Peyer's patch (tissue), 4 donors: ENCODE measurements around the gene TOPBP1. TPM values are rescaled to one million over a fixed set of nuclear protein-coding genes. Genes with fewer than 3 reads are reported as not detected.

Experiments
- DNase-seq, 3 donors: peaks; one replicate each; pipeline ENCODE4 v3.0.0-alpha.2; 2017 to 2019
- H3K27ac ChIP-seq, 4 donors: fragments of 200-600 bp; sonication (generic); one replicate each; pipeline ENCODE4 v1.5.1; 2016 to 2019
- H3K27me3 ChIP-seq, 2 donors: fragments of 200-600 bp; sonication (generic); one replicate each; pipeline ENCODE4 v1.5.1; 2019
- H3K36me3 ChIP-seq, 3 donors: fragments of 200-600 bp; sonication (generic); one replicate each; pipeline ENCODE4 v1.5.1; 2016 to 2019
- H3K4me1 ChIP-seq, 4 donors: fragments of 200-600 bp; sonication (generic); one replicate each; pipeline ENCODE4 v1.5.1; 2016 to 2019
- H3K4me3 ChIP-seq, 4 donors: fragments of 200-600 bp; sonication (generic); 1 replicate in 3 of 4; 2 replicates in 1 of 4; pipeline ENCODE4 v1.5.1; 2016 to 2019; ENCODE audit warnings: mild to moderate bottlenecking in 1 of 4
- H3K9me3 ChIP-seq, 4 donors: fragments of 200-600 bp; sonication (generic); one replicate each; pipeline ENCODE4 v1.5.1; 2016 to 2019; ENCODE audit warnings: mild to moderate bottlenecking in 1 of 4
- POLR2A ChIP-seq, 2 donors: fragments of 450-650 bp; IDR thresholded peaks; one replicate each; pipeline ENCODE4 v1.5.1; 2017; ENCODE audit warnings: antibody characterized with exemption in 2 of 2, mild to moderate bottlenecking in 2 of 2, moderate library complexity in 2 of 2
- total RNA-seq, 4 donors: library from RNA; depleted of rRNA; stranded (reverse); fragments of >200 nt; gene quantifications; one replicate each; pipeline ENCODE4 v1.1.0, GENCODE V29; 2016
- TF ChIP-seq, protein P1 (sequence below), 6 experiments: fragments of 450-650 bp in 4 of 6; fragments of 200-600 bp in 2 of 6; sonication (generic) in 1 of 6; IDR thresholded peaks; one replicate each; pipeline ENCODE4 v1.5.1; 2017 to 2019; ENCODE audit warnings: antibody characterized with exemption in 6 of 6, mild to moderate bottlenecking in 3 of 6, moderate library complexity in 1 of 6

Gene TOPBP1
- total RNA-seq, 4 donors from 2014 or later = 22.6 to 57.8 (median 40.7) TPM

DNA sequence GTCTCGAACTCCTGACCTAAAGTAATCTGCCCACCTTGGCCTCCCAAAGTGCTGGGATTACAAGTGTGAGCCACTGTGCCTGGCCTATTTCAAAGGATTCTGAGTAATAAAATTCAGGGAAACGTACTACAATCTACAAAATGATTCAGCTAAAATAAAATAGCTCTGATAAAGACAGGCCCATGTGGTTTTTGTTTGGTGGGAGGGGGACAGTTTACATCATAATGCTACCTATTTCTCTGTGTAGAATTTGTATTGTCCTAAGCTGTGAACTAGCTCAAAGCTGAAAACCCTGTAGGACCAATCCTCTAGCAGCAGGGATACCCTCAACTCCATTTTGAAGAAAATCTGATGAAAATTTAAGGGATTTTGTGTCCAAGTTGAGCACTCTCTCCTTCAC is 62.5 kb downstream of the TOPBP1 start:
- Histone ChIP-seq H3K4me3 (no peak overlapping the region), H3K36me3 (peaks cover 0 to 5% (median 0%) of the 10 kb centered on the region in 3 donors), H3K9me3 (no peaks in the 10 kb centered on the region)

DNA sequence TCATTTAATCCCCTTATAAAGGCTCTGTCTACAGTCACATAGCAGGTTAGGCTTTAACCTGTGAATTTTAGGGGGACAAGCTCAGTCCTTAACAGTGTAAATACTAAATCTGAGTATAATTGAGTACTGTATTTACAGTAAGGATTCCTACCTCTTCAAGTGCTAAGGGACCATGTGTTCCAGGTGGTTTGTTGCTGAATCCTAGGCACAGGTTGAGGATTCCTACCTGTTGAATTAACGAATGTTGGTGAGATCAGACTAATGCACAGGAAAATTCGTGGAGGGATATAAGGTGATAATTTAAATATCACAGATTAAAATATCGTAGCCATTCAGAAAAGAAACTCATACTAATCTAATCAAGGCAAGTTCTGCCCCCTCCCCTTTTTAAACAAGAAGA is 63.3 kb downstream of the TOPBP1 start:
- DNase-seq = no peak
- TF ChIP-seq, protein P1, sequence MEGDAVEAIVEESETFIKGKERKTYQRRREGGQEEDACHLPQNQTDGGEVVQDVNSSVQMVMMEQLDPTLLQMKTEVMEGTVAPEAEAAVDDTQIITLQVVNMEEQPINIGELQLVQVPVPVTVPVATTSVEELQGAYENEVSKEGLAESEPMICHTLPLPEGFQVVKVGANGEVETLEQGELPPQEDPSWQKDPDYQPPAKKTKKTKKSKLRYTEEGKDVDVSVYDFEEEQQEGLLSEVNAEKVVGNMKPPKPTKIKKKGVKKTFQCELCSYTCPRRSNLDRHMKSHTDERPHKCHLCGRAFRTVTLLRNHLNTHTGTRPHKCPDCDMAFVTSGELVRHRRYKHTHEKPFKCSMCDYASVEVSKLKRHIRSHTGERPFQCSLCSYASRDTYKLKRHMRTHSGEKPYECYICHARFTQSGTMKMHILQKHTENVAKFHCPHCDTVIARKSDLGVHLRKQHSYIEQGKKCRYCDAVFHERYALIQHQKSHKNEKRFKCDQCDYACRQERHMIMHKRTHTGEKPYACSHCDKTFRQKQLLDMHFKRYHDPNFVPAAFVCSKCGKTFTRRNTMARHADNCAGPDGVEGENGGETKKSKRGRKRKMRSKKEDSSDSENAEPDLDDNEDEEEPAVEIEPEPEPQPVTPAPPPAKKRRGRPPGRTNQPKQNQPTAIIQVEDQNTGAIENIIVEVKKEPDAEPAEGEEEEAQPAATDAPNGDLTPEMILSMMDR (IDR thresholded peaks at IDR 0.05) = no peak
- TF ChIP-seq POLR2A (IDR thresholded peaks at IDR 0.05) = no peak
- H3K27me3 ChIP-seq = no peaks in the 10 kb centered on the region
- H3K4me3 ChIP-seq = no peak overlapping the region
- no peaks in the 10 kb centered on the region for H3K9me3 ChIP-seq
- H3K4me1 ChIP-seq = no peaks in the 10 kb centered on the region
- peaks cover 0 to 5% (median 0%) of the 10 kb centered on the region in 3 donors for H3K36me3 ChIP-seq
- no peak overlapping the region for H3K27ac ChIP-seq

More for the DNA sequence above, 62.5 kb downstream of the TOPBP1 start:
- no peaks in the 10 kb centered on the region for H3K27me3 ChIP-seq
- no peak for TF ChIP-seq POLR2A (IDR thresholded peaks at IDR 0.05)
- TF ChIP-seq, protein P1 (IDR thresholded peaks at IDR 0.05) = no peak
- H3K27ac ChIP-seq = no peak overlapping the region
- DNase-seq = no peak
- H3K4me1 ChIP-seq = no peaks in the 10 kb centered on the region

DNA sequence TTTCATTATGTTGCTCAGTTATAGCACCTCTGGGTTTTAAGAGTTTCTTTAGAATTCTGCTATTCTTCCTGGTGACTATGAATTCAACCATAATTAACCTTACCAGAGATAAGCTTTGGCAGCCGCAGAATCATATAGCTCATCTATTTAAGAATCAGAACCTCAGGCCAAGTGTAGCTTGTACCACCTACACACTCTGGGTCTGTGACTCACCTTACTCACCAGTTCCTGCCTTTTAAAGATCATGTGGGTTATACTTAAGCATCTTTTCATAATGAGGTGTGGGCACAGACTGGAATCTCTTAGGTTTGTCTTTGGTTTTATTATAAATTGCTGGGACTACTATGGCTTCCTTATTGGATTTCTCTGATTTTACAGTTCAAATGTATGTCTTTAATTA is 66.4 kb downstream of the TOPBP1 start:
- Histone ChIP-seq H3K4me3 (no peak overlapping the region), H3K27ac (no peak overlapping the region), H3K9me3 (no peaks in the 10 kb centered on the region), H3K36me3 (peaks cover 0 to 2% (median 0%) of the 10 kb centered on the region in 3 donors), H3K27me3 (no peaks in the 10 kb centered on the region), H3K4me1 (no peaks in the 10 kb centered on the region)
- no peak for DNase-seq
- TF ChIP-seq, protein P1 (IDR thresholded peaks at IDR 0.05) = no peak
- TF ChIP-seq POLR2A (IDR thresholded peaks at IDR 0.05) = no peak

DNA sequence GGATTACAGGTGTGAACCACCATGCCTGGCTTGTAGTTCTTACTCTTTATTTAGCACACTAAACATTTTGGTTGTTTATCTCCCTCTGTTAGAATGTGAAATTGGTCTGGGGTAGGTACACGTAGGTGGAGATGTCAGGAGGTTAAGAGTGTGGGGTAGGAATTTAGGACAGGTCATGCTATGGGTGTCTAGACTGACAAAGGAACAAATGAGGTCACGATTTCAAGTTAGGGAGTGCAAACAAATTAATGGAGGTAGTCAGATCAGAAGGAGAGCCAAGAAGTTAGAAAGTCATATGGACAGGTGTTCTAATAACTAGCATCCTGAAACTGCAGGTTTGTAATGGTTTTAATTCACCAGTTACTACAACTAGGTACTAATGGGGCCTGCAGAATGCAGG is 68.5 kb downstream of the TOPBP1 start:
- TF ChIP-seq POLR2A (IDR thresholded peaks at IDR 0.05) = no peak
- TF ChIP-seq, protein P1 (IDR thresholded peaks at IDR 0.05) = no peak
- Histone ChIP-seq H3K27ac (no peak overlapping the region), H3K4me1 (no peaks in the 10 kb centered on the region), H3K27me3 (no peaks in the 10 kb centered on the region), H3K36me3 (peaks cover 0 to 23% (median 0%) of the 10 kb centered on the region in 3 donors), H3K4me3 (no peak overlapping the region), H3K9me3 (no peaks in the 10 kb centered on the region)
- no peak for DNase-seq

DNA sequence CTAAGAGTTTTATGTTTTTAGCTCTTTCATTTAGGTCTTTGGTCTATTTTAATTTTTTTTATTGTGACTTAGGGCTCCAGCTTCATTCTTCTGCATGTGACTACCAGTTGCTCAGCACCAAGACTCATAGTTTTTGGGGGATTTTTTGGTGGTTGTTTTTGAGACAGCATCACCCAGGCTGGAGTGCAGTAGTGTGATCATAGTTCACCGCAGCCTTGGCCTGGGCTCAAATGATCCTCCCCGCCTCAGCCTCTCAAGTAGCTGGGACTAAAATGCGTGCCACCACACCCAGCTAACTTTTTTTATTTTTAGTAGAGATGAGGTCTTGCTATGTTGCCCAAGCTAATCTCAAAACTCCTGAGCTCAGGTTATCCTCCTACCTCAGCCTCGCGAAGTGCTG is 68.9 kb downstream of the TOPBP1 start:
- Histone ChIP-seq H3K4me1 (no peaks in the 10 kb centered on the region), H3K27ac (no peak overlapping the region), H3K4me3 (no peak overlapping the region), H3K9me3 (no peaks in the 10 kb centered on the region), H3K36me3 (peaks cover 0 to 27% (median 0%) of the 10 kb centered on the region in 3 donors), H3K27me3 (no peaks in the 10 kb centered on the region)
- TF ChIP-seq POLR2A (IDR thresholded peaks at IDR 0.05) = no peak
- TF ChIP-seq, protein P1 (IDR thresholded peaks at IDR 0.05) = no peak
- DNase-seq = no peak

DNA sequence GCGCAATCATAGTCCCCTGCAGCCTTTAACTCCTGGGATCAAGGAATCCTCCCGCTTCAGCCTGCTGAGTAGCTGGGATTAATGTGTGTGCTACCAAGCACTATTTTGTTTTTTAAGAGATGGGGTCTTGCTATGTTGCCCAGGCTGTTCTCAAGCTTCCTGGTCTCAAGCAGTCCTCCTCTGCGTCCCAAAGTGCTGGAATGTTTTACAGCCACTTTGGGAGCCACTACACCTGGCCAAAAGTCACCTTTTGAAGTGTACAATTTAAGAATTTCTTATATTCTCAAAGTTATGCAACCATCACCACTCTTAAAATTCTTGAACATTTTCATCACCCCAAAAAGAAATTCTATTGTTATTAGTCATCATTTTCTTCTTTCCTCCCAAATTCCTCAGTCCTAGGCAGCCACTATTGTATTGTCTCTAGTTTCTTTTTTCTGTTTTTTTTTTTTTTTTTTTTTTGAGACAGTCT is 70.4 kb downstream of the TOPBP1 start:
- no peaks in the 10 kb centered on the region for H3K9me3 ChIP-seq
- TF ChIP-seq, protein P1 (IDR thresholded peaks at IDR 0.05) = no peak
- TF ChIP-seq POLR2A (IDR thresholded peaks at IDR 0.05) = no peak
- no peak for DNase-seq
- H3K4me3 ChIP-seq = no peak overlapping the region
- no peak overlapping the region for H3K27ac ChIP-seq
- no peaks in the 10 kb centered on the region for H3K27me3 ChIP-seq
- H3K4me1 ChIP-seq = no peaks in the 10 kb centered on the region
- H3K36me3 ChIP-seq = peaks cover 0 to 42% (median 0%) of the 10 kb centered on the region in 3 donors
